ENCODE measurements around the gene TMEM164.

TMEM164 gene

DNA sequence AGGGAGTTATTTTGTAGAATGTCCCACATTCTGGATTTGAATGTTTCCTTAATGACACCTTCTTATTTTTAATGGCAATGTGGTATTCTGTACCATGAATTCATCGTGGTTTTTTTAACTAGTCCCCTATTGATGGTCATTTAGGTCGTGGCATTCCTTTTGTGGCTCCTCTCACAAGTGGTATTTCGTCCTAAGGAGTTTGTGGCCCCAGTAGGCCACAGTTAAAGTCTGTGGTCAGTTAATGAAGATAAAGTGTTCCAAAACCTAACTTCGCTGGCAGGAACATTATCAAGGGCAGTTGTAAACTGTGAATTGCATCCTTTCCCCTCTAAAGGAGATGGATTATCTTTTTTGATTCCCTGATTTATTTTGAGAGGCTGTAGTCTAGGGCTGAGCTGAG, 133.2 kb downstream of the TMEM164 start:
- TF ChIP-seq, protein P1, sequence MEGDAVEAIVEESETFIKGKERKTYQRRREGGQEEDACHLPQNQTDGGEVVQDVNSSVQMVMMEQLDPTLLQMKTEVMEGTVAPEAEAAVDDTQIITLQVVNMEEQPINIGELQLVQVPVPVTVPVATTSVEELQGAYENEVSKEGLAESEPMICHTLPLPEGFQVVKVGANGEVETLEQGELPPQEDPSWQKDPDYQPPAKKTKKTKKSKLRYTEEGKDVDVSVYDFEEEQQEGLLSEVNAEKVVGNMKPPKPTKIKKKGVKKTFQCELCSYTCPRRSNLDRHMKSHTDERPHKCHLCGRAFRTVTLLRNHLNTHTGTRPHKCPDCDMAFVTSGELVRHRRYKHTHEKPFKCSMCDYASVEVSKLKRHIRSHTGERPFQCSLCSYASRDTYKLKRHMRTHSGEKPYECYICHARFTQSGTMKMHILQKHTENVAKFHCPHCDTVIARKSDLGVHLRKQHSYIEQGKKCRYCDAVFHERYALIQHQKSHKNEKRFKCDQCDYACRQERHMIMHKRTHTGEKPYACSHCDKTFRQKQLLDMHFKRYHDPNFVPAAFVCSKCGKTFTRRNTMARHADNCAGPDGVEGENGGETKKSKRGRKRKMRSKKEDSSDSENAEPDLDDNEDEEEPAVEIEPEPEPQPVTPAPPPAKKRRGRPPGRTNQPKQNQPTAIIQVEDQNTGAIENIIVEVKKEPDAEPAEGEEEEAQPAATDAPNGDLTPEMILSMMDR (conservative IDR thresholded peaks at IDR 0.05; ENCODE audit: low read depth, low read length), result no peak
- no peak for DNase-seq (ENCODE audit: low read depth)
- no peak overlapping the region for H3K4me3 ChIP-seq (ENCODE audit: low read depth, low read length)

- no peak for DNase-seq (ENCODE audit: low read depth)
- H3K4me3 ChIP-seq (ENCODE audit: low read depth, low read length), result no peak overlapping the region
- TF ChIP-seq, protein P1 (conservative IDR thresholded peaks at IDR 0.05; ENCODE audit: low read depth, low read length), result no peak
These were observed 135.6 kb downstream of the TMEM164 start for GRCh38 chrX:110138557-110138956.

DNA sequence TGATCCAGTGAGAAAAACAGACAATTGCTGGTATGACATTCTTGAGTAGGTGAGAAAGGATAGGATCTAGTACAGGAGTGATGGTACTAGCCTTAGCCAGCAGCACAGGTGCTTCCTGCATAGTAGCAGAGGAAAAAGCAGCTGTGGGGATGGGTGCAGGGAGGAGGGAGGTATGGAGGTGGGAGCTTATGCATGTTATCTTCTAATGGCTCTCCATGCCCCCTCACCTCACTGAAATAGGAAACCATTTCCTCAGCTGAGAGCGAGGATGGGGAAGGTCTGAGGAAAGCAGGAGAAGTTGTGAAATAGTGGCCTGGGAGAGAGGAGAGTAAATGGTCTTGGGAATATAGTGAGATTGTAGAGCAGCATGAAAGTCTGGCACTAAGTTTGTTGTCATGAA, 136.3 kb downstream of the TMEM164 start:
- no peak for DNase-seq (ENCODE audit: low read depth)
- TF ChIP-seq, protein P1 (conservative IDR thresholded peaks at IDR 0.05; ENCODE audit: low read depth, low read length), result no peak
- no peak overlapping the region for H3K4me3 ChIP-seq (ENCODE audit: low read depth, low read length)

DNA sequence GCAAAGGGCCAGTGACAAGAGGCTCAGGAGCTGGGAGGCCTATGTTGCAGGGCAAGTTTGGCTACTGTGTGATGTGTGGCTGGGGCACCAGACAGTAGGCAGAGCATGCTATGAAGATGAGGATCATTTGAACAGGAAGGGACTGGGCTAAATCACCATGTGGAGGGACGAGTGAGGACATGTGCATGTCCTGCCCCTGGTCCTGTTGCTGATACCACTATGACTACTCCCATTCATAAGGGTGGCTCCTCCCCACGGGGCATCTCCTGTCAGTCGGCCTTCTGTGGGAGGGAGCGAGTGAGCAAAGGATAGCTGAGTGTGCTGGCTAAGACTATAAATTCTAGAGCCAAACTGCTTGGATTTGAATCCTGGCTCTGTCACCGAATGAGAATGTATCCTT, 139.2 kb downstream of the TMEM164 start:
- TF ChIP-seq, protein P1 (conservative IDR thresholded peaks at IDR 0.05; ENCODE audit: low read depth, low read length), result no peak
- no peak for DNase-seq (ENCODE audit: low read depth)
- H3K4me3 ChIP-seq (ENCODE audit: low read depth, low read length), result no peak overlapping the region

DNA sequence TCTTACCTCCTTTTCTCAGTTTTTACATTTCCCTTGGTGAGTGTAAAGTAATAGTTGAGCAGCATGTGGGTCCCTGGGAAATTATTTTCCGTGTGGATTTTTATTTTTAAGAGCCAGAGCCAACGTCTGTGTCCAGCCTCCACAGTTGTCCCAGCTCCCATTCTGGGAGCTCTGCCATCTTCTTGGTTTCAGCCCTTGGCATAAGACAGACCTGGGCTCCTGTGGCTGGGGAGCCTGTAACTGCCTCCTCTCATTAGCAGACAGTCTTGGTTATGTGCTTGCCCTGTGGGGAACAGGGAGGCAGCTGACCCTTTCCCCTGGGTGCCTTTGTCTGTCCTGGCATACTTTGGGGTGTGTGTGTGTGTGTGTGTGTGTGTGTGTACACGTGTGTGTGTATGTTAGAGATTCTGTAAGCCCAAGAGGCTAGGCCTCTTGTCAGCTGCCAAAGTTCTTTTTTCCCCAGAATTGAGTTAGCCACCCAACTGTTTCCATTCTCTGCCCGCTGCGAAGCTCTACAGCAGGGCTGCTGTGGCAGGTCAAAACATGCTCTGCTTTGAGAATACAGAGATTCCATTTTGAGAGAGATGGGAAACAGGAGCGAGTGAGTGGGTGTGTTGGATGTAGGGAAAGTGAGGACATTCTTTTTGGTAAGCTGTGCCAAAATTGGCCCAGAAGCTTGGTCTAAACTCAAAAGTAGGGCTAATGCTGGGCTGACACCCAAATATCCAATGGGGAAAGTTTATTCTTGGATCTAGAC, 140.7 kb downstream of the TMEM164 start:
- DNase-seq (ENCODE audit: low read depth), result no peak
- TF ChIP-seq, protein P1 (conservative IDR thresholded peaks at IDR 0.05; ENCODE audit: low read depth, low read length), result no peak
- H3K4me3 ChIP-seq (ENCODE audit: low read depth, low read length), result no peak overlapping the region

- TF ChIP-seq, protein P1 (conservative IDR thresholded peaks at IDR 0.05; ENCODE audit: low read depth, low read length), result no peak
- no peak for DNase-seq (ENCODE audit: low read depth)
- no peak overlapping the region for H3K4me3 ChIP-seq (ENCODE audit: low read depth, low read length)
These were observed 142.4 kb downstream of the TMEM164 start for GRCh38 chrX:110145311-110145710.

GRCh38 chrX:110145854-110146253, 142.9 kb downstream of the TMEM164 start:
- no peak overlapping the region for H3K4me3 ChIP-seq (ENCODE audit: low read depth, low read length)
- peak; percentile 56 for DNase-seq (ENCODE audit: low read depth)
- TF ChIP-seq, protein P1 (conservative IDR thresholded peaks at IDR 0.05; ENCODE audit: low read depth, low read length), result peak; percentile 65
